RWPE1 (cell line): Measurements from ENCODE around the gene ATP6V1G2.
A peak's percentile ranks its signal among the peaks of the same experiment; 100 is the strongest.
"Not testable (repeated sequence)": the region's sequence is repeated elsewhere in the genome, so short reads cannot be mapped to it uniquely, and the experiment has no call there.

Experiments used
- CTCF ChIA-PET: fragments of 350-600 bp; sonication (Branson Sonifier 250); formaldehyde crosslinking; extraction: SDS; loops from one replicate; lab custom pipeline; 2021; lab: Yijun Ruan, JAX
- POLR2A ChIA-PET: fragments of 400-600 bp; formaldehyde crosslinking; extraction: SDS; loops from one replicate; lab custom pipeline; 2020; ENCODE audit warnings: antibody characterized with exemption; ENCODE audit not compliant: low non-redundant PET; lab: Yijun Ruan, JAX
- DNase-seq: peaks from one replicate; pipeline ENCODE4 v3.0.0; 2012; ENCODE audit warnings: low spot score
- H3K27ac ChIP-seq: fragments of 450-650 bp; 2 replicates; pipeline ENCODE4 v1.5.1; 2017
- CTCF ChIP-seq: fragments of 450-650 bp; conservative IDR thresholded peaks from 2 replicates; pipeline ENCODE4 v1.5.1; 2017; ENCODE audit warnings: low read depth, mild to moderate bottlenecking

Gene ATP6V1G2

GRCh38 chr6:31546339-31546957 lies at the start of gene ATP6V1G2:
Gene ATP6V1G2, minus strand, starts transcription at chr6:31546608. Its CDS starts 49 bp downstream, at chr6:31546559.
- peak; percentile 98 for TF ChIP-seq CTCF
- peak within 1 kb of the TSS; percentile 76 for H3K27ac ChIP-seq
- ChIA-PET POLR2A (no interaction called here), CTCF (interaction anchor here (0.5 to 6.3 kb wide), 12 partner anchors 11 to 321 kb away, joined by 3 to 96 read pairs (median 4); partner anchors contain the start of gene LTB)
- DNase-seq, result peak; percentile 84

GRCh38 chr6:31592396-31592771 lies 46.0 kb upstream of the ATP6V1G2 start:
- DNase-seq, result no peak
- CTCF ChIA-PET, result interaction anchor here (0.7 kb wide), 1 partner anchor 149 kb away, joined by 3 read pairs; no protein-coding TSS in a partner anchor
- TF ChIP-seq CTCF, result no peak
- POLR2A ChIA-PET, result no interaction called here
- H3K27ac ChIP-seq, result no peak overlapping the region

- DNase-seq, H3K27ac ChIP-seq, POLR2A ChIA-PET: not testable (repeated sequence)
- CTCF ChIA-PET, result interaction anchor here (0.6 kb wide), 2 partner anchors 62 to 590 kb away, joined by 3 to 4 read pairs; partner anchors contain the start of gene BAG6
Observed at GRCh38 chr6:31590691-31591090, 44.3 kb upstream of the ATP6V1G2 start.

- DNase-seq, result no peak
- TF ChIP-seq CTCF, result no peak
- H3K27ac ChIP-seq, result no peak overlapping the region
- CTCF ChIA-PET, result interaction anchor here (0.5 to 1.5 kb wide), 3 partner anchors 9 to 1003 kb away, joined by 3 to 8 read pairs (median 7); no protein-coding TSS in a partner anchor
- POLR2A ChIA-PET, result no interaction called here
Observed at GRCh38 chr6:31588871-31589650, 42.7 kb upstream of the ATP6V1G2 start.

GRCh38 chr6:31587791-31588777 lies 41.7 kb upstream of the ATP6V1G2 start:
- ChIA-PET POLR2A (no interaction called here), CTCF (interaction anchor here (1.5 kb wide), 1 partner anchor 10 kb away, joined by 7 read pairs; no protein-coding TSS in a partner anchor)
- no peak for TF ChIP-seq CTCF
- no peak for DNase-seq
- no peak overlapping the region for H3K27ac ChIP-seq

GRCh38 chr6:31586599-31587281 lies 40.3 kb upstream of the ATP6V1G2 start:
- DNase-seq, result no peak
- ChIA-PET POLR2A (no interaction called here), CTCF (interaction anchor here (0.6 kb wide), 1 partner anchor 1368 kb away, joined by 3 read pairs; no protein-coding TSS in a partner anchor)
- no peak for TF ChIP-seq CTCF
- no peak overlapping the region for H3K27ac ChIP-seq
